KMS-11 (cell line): ENCODE data around the gene SPEG.

Experiments
- H2AFZ ChIP-seq: fragments of 200-600 bp; sonication (generic); 2 replicates; pipeline ENCODE4 v1.6.1; 2016; ENCODE audit warnings: antibody characterized with exemption, mixed run types, low read depth
- H3K27ac ChIP-seq: fragments of 200-600 bp; sonication (generic); 2 replicates; pipeline ENCODE4 v1.6.1; 2016; ENCODE audit warnings: mild to moderate bottlenecking, mixed run types
- H3K27me3 ChIP-seq: fragments of 200-600 bp; sonication (generic); 2 replicates; pipeline ENCODE4 v1.6.1; 2017; ENCODE audit warnings: mild to moderate bottlenecking, low read depth, mixed run types, moderate library complexity; ENCODE audit not compliant: insufficient read depth
- H3K36me3 ChIP-seq: fragments of 200-600 bp; sonication (generic); 2 replicates; pipeline ENCODE4 v1.6.1; 2017; ENCODE audit warnings: mild to moderate bottlenecking, mixed run types; ENCODE audit not compliant: insufficient read depth
- H3K4me1 ChIP-seq: fragments of 200-600 bp; sonication (generic); 2 replicates; pipeline ENCODE4 v1.6.1; 2016; ENCODE audit warnings: mild to moderate bottlenecking, low read depth, mixed run types; ENCODE audit not compliant: poor library complexity, severe bottlenecking
- H3K4me2 ChIP-seq: fragments of 200-600 bp; sonication (generic); 2 replicates; pipeline ENCODE4 v1.7.0; 2016; ENCODE audit warnings: mild to moderate bottlenecking, mixed run types
- H3K4me3 ChIP-seq: fragments of 200-600 bp; sonication (generic); IDR thresholded peaks from 2 replicates; pipeline ENCODE4 v1.6.1; 2017; ENCODE audit warnings: low read depth, low read length, mixed read lengths; ENCODE audit not compliant: insufficient read depth
- H3K79me2 ChIP-seq: fragments of 200-600 bp; sonication (generic); 2 replicates; pipeline ENCODE4 v1.6.1; 2016; ENCODE audit warnings: low read depth, mixed run types; ENCODE audit not compliant: insufficient read depth
- H3K9ac ChIP-seq: fragments of 200-600 bp; sonication (generic); 2 replicates; pipeline ENCODE4 v1.6.1; 2016; ENCODE audit warnings: mild to moderate bottlenecking, mixed run types
- H4K20me1 ChIP-seq: fragments of 200-600 bp; sonication (generic); 2 replicates; pipeline ENCODE4 v1.6.1; 2016; ENCODE audit warnings: mild to moderate bottlenecking, mixed run types; ENCODE audit not compliant: insufficient read depth
- CTCF ChIP-seq: fragments of 200-600 bp; sonication (generic); conservative IDR thresholded peaks from 2 replicates; pipeline ENCODE4 v1.6.1; 2017; ENCODE audit warnings: low read depth, mild to moderate bottlenecking, antibody characterized with exemption, low read length, moderate library complexity, mixed read lengths

Gene SPEG

GRCh38 chr2:219461047-219461514, 26.4 kb downstream of the SPEG start:
- H3K4me1 ChIP-seq = no peaks in the 10 kb centered on the region
- H3K4me3 ChIP-seq = no peak overlapping the region
- H3K36me3 ChIP-seq = no peaks in the 10 kb centered on the region
- H3K27me3 ChIP-seq = no peaks in the 10 kb centered on the region; the same call in 1 of the 2 replicates
- H2AFZ ChIP-seq = no peak overlapping the region
- no peak for TF ChIP-seq CTCF
- H4K20me1 ChIP-seq = no peaks in the 10 kb centered on the region
- H3K9ac ChIP-seq = no peak overlapping the region
- H3K79me2 ChIP-seq = no peaks in the 10 kb centered on the region
- H3K27ac ChIP-seq = no peak overlapping the region
- no peak overlapping the region for H3K4me2 ChIP-seq

- Histone ChIP-seq H3K4me1 (no peaks in the 10 kb centered on the region), H3K27me3 (no peaks in the 10 kb centered on the region; the same call in 1 of the 2 replicates), H3K4me2 (no peak overlapping the region), H2AFZ (no peak overlapping the region), H3K9ac (no peak overlapping the region), H3K79me2 (no peaks in the 10 kb centered on the region), H4K20me1 (no peaks in the 10 kb centered on the region), H3K27ac (no peak overlapping the region), H3K4me3 (no peak overlapping the region), H3K36me3 (no peaks in the 10 kb centered on the region)
- TF ChIP-seq CTCF = no peak
These were observed 27.0 kb downstream of the SPEG start for GRCh38 chr2:219461669-219462068.

GRCh38 chr2:219462349-219462748, 27.7 kb downstream of the SPEG start:
- H3K27me3 ChIP-seq = no peaks in the 10 kb centered on the region; the same call in 1 of the 2 replicates
- H2AFZ ChIP-seq = no peak overlapping the region
- no peak overlapping the region for H3K4me2 ChIP-seq
- no peaks in the 10 kb centered on the region for H4K20me1 ChIP-seq
- no peak overlapping the region for H3K4me3 ChIP-seq
- no peak overlapping the region for H3K27ac ChIP-seq
- H3K4me1 ChIP-seq = no peaks in the 10 kb centered on the region
- H3K9ac ChIP-seq = no peak overlapping the region
- H3K36me3 ChIP-seq = no peaks in the 10 kb centered on the region
- TF ChIP-seq CTCF = no peak
- H3K79me2 ChIP-seq = no peaks in the 10 kb centered on the region

DNA sequence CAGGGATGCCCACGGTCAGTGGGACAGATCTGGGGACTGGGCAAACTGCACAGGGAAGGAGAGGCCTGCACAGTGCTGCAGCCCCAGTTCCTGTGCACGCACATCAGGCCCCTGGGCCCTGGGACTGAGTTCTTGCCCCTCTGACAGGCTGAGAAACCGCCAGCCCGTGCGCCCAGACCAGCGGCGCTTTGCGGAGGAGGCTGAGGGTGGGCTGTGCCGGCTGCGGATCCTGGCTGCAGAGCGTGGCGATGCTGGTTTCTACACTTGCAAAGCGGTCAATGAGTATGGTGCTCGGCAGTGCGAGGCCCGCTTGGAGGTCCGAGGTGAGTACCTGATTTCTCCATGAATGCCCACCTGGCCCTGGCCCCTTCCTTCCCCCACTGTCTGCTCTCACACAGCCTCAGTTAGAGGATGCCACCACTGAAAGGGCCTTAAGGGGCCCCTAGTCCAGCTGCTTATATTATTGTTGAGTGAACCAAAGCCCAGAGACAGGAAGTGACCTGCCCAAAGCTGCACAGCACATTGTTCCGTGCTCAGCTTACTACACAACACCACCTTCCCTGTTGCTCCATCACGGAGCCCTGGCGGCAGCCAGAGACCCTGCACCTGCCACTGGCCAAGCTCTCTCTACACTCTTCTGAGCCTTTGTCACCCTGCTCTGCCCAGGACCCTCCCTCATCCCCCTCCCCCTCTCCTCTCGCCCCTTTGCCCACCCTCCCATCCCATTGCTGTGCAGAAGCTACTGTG, 29.8 kb downstream of the SPEG start:
- H3K27me3 ChIP-seq = no peaks in the 10 kb centered on the region; the same call in 1 of the 2 replicates
- H3K4me2 ChIP-seq = no peak overlapping the region
- no peaks in the 10 kb centered on the region for H3K36me3 ChIP-seq
- no peak overlapping the region for H3K9ac ChIP-seq
- H3K27ac ChIP-seq = no peak overlapping the region
- H3K79me2 ChIP-seq = no peaks in the 10 kb centered on the region
- H3K4me3 ChIP-seq = no peak overlapping the region
- no peaks in the 10 kb centered on the region for H3K4me1 ChIP-seq
- no peaks in the 10 kb centered on the region for H4K20me1 ChIP-seq
- no peak for TF ChIP-seq CTCF
- no peak overlapping the region for H2AFZ ChIP-seq
